Superior temporal gyrus (tissue), 1 donor: ENCODE results near the gene RRBP1.

Experiments
- DNase-seq: peaks from one replicate; pipeline ENCODE4 v3.0.0-alpha.2; 2016; ENCODE audit errors: extremely low spot score

Gene RRBP1

DNA sequence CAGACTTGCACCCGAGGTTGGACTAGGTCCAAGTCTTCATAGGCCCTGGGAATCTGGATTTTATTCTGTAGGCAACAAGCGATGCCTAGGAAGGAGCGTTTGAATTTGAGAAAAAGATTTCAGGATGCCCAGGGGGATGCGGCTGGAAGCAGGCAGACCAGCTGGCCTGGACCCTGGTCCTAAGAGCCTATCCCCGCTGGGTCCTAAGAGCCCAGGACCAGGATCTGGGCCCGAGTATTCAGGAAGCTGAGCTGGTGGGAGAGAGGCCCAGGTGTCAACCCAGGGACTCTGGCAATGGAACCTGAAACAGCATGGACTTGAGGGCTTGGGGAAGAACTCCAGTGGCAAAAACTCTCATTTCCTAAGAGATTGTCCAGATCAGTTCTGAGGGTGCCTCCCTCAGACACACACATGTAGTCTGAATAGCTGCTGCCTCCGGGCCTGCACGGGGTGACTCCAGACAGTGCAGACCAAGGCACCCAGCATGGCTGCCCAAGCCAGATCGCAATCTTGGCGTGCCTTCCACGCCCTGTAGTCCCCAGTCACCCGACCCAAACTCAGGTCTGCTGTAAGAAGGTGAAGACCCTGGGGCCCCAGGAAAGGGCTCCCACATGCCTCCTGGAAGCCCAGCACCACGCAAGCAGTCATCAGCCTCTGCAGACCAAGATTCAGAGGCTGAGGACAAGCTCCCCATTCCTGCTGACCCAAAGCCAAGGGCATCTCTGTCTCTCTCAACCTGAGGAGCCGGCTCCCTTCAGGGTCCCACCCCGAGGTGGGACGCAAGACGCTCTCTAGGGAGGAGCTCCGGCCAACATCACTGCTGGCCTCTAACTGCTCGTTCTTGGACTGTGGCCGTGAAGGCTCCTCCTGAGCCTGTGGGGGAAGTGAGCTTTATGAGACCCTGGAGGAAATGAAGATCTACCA is 34.4 kb downstream of the RRBP1 start:
- no peak for DNase-seq

DNA sequence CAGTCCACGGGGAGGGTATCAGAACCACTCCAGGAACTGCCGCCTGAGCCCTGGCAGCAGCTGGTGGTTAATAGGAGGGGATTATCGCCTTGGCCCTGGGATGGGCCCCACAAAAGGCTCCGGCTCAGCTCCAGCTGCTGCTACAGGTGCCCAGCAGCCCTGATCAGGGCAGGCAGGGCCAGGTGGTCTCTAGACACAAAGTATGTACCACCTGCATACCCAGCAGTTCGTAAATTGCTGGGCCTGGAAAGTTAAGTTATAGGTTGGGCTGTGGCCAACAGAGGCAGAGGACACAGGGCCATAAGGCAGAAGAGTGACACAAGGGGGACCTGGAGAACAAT is 35.1 kb downstream of the RRBP1 start:
- no peak for DNase-seq

DNA sequence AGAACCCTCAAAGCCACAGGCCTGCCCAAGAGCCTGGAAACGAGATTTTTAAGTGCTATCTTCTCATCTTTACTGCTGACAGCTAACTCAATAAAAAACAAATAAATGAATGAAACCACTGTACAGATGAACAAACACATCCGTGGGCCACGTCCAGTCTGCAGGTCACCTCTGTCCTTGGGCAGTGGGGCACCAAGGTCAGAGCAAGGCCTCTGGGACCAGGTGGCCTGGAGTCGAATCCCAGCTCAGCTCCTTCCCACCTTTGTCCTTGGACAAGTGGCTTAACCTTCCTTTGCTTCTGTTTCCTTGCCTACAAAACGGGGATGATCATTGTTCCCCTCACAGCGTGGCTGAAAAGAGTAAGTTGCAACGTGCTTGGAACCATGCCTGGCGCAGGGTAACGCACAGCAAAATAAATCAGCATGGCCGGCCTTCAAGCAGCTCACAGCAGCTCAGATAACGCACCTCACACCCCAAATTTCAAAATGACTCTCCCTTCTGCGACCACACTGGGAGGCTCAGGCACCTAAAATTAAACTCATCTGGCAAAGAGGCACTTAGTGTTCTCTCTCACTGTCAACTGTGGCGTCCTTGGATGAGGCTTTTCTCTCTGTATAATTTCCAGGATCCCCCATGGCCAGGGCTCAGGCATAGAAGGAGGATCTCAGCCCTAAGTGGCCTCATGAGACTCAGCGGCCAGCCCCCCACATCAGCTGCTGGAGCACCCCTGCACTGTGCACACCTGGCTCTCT is 35.7 kb downstream of the RRBP1 start:
- no peak for DNase-seq

DNA sequence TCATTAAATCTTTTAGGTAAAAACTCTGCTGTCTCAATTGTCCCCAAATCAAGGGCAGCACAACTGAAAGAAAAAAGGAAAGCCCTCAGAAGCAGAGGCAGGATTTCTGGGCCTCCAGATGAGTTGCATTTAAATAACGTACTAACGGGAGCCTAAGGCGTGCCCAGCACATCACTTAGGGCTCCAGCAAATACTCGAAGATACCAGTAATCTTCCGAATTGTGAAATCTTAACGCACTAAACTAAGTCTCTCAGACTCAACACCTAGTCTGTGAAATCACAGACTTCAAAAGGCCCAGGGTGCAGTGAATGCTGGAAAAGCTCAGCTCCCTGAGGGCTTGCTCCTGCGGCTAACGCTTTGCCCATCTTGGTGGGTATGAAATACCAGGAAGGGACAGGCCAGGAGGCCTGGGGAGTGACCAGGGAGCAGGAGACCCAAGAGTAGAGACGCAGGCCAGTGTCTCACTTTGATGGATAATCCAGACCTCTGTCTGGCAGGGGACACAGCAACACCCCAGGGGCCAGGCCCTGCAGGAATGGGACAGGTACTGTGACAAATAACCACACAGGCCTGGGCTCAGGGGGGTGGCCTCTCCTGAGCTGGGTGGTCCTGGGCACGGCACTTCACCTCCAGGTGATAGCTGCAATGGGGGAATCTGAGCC is 36.4 kb downstream of the RRBP1 start:
- no peak for DNase-seq

DNA sequence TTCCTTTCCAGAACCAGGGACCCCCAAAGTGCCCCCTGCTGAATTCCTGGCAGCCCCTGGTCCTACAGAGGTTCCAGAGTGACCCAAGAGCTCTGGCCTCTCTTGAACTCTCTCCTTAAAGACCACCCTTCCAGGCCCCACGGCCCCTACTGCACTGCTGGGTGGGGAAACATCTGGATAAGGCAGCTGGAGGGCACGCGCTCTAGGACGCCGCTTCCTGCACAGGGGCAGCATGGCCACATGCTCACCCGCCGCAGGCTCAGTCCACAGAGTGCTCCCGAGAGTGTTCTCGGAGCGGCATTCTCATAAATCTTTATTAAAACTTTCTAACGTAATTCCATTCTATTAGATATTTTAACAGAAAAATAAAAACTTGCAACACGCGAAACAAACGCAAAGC is 37.0 kb downstream of the RRBP1 start:
- no peak for DNase-seq

DNA sequence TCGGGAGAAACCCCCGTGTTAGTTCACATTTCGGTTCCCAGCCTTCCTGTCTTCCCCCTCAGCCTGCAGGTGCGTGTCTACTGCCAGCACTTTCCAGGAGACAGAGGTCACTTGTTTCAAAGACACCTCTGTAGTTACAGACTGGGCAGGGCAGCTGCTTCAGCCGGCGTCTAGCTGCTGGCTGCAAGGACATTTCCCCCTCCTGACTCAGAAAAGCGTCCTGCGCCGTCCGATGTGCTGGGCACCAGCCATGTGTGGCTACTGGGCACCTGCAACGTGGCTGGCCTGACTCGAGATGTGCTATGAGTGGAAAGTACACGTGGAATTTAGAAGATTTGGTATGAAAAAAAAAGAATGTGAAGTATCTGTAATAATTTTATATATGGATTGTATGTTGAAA is 37.6 kb downstream of the RRBP1 start:
- no peak for DNase-seq

DNA sequence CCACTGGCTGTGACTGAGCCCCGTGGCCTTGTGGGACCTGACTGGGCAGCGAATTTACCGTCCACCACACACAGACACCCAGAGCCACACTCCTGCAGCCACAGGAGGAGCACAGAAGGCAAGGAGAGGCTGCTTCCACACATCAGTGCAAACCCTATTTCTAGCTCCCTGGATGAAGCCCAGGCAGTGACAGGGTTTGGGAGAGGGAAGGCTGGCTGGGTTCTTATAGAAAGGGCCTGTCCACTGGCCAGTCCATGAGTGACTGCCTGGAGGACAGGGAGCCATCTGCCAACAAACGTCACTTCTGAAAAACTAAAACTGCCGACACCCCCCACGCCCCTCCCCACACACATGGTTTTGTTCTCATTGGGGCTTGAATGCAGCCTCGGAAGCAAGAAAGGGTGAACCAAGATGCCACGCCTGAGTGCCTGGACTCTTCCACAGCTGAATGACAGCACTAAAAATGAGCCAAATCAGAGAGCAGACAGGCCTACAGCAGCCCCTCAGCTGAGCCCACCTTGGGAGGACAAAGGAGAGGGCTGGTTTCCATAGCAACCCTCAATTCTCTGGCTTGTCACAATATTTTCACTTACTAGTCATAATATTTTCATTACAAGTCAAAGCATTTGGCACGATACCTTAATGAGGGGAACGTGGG is 38.4 kb downstream of the RRBP1 start:
- no peak for DNase-seq

DNA sequence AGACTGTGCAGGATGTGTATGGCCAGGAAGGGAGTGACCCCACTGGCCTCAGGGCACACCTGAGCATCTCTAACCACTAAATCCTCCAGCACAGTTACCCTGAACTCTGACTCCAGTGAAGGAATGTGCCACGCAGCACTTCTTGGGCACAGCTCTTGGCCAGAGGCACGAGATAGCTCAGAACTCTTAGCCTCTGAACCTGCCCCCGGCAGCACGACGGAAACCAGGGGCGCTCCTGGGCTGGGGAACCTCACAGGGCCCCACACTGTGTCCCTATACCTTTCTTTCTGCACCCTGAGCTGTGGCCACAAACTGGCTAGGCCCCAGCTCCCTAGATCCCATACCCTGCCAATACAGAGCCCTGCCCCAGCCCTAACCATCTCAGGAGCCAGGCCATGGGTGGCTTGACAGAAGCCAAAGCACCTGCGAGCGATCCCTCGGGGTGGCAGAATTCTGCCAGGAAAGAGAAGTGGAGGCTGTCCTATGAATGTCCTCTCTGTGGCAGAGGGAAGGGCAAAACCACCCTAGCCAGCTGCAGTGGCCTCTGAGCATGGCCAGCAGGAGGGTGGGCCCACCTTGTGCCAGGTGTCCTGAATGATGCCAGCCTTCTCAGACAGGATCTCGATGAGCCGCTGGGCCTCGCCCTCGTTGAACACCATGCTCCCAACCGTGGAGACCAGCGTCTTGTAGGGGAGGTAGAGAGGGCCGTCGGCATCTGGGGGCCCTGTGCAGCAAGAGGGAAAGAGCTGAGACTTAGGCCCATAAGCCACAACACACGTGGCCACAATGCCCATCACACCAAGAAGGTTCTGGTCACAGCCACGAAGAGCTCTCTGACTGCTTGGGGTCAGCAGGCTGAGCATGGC is 39.4 kb downstream of the RRBP1 start:
- DNase-seq: no peak

DNA sequence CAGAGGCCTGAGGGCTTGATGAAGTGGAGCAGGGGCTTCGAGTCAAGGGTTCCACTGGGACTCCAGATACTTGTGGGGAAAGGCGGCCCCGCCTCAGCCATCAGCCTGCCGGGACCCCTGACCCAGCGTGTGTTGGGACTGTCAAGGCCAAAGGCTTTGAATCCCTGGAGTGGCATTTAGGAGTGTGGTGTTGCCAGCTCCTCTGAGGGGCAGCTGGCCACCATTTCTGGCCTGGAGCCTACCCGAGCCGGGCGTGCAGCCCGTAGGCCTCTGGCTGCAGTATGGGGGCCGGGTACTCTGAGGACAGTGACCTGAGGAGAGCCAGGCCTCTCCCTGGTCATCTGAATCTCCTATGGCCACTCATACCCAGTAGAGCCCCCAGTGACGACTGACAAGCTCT is 40.0 kb downstream of the RRBP1 start:
- no peak for DNase-seq

DNA sequence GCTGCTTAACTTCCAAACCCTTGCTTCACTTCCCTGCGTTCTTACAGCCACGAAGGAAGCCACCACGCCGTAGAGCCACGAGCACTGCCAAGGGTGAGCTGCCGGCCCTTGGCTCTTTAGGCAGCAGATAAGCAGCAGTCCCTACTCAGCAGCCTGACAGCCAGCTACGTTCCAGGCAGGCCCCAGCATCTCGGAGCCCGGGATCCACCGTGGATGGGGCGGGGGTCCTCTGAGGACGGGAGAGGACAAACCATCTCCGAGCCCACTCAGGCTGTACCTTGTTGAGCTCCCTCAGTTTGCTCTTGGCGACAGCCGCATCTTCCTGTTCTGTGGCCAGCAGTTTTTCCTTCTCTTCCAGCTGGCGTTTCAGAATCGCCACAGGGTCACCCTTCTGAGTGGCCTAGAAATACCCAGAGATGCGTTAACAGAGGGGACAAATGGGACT is 40.5 kb downstream of the RRBP1 start:
- DNase-seq: no peak

DNA sequence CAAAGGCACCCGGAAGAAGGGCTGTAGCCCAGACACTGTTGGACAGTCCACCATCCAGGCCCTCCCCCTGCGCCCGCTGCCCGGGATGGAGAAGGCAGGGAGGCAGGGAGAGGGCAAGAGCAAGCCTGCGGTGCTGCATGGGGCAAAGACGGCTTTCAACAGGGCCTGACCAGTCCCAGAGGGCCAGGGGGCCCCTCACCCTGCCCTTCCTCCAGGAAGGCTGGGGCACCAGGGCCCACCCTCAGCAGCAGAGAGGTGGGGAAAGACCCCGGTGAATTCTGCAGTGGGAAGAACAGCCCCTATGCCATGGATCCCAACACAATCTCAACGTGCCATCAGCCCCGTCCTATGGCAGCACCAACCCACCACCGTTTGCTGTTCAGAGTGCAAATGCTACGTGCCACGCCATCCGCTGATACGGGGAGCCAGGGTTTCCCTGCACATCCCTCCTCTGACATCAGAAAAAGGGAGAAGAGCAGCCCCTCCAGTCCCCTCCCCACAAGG is 41.1 kb downstream of the RRBP1 start:
- no peak for DNase-seq

DNA sequence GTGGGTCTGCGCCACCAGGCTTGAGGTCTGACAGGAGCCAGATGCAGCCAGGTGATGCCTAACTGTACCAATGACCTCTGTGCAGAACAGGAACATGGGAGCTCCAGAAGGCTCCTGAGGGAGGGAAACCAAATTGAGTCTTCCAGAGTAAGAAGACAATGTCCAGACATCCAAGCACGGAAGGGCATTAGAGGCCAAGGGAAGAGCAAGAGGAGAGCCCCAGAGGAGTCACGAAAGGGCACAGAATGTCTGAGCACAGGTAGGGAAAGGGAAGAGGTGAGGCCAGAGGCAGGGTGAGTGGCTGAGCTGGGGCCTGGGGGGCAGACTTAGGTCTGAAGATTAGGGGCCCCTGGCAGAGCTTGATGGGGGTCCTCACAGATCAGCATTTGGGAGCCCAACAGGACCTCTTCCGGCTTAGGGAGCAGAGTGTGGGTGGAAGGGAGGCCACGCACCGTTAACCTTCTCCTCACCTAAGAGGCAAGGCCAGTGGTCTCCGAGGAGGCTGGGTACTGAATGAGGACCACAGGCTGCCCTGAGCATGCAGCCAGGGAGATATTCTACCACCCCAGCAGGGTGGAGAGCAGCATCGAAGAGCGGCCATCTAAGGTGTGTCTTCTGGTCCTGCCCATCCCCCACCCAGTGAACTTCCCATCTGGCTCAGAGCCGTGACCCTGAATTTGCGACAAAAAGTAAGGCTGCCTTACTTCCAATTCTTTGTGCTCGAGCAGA is 41.7 kb downstream of the RRBP1 start:
- DNase-seq: no peak

DNA sequence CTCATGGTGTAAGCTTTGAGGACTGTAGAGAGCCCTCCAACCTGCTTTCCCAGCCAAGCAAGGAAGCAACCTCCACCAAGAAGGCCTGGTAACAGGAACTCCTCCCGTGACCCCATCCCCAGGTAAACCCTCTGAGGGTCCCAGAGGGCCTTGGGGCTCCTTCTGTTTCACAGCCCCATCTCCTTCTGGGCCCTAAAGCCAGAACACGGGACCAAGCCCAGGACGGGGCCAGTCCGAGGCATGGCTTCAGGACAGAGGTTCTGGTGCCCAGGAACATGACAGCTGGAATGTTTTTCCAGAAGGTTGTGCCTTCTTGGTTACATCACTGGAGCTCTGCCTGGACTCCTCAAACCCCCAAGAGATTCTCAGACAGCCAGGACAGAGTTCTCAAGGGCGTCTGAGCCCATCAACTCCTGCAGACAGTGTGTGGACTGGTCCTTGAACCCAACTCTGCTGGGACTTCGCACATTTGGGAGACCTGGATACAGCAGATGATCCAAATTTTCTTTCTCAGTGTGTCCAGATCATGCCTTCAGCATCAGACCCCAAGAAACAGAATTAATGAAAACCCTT is 43.1 kb downstream of the RRBP1 start:
- no peak for DNase-seq

DNA sequence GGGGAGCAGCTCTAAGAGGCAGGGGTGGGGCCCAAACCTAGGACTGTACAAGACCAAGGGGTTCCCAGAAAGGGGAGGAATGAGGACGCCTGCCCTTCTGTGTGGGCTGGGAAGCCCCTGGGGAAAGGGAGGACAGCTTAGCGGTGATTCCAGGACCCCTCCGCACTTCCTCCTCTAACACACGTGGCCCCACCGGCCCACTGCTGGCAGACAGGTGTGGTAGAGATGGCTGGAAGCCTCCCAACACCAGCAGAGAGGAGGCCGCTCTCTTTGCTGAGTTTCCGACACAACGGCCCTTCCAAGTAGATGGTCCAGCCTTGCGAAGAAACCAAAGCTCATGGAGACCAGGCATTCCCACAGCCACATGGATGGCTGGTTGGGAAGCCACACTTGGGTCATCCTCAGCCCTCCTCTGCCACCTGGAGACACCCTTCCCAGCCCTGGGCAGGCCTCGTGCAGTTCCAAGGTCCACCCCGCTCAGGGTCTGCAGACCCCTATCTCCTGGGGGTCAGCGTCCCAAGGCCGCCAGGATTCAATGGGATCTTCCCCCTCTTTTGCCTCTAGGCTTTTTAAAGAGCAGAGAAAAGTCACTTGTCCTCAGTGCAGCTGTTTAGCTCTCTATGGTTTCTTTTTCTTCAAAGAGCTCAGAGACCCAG is 43.9 kb downstream of the RRBP1 start:
- no peak for DNase-seq

DNA sequence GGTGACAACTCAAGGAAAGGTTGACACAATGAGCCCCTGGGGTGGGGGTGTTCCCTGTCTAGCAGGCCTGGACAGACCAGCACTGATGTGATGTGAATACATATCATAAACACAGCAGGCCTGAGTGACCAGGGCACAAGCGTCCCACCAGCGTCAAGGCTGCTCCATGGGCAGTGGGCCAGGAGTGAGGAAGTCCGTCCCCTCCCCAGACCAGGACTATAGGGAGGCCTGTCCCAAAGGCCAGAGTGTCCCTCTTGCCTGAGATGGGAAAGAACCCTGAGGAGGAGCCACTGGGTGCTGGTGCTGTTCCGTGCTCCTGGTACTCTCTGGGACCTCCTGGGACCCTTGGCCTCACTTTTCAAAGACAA is 44.6 kb downstream of the RRBP1 start:
- DNase-seq: no peak

DNA sequence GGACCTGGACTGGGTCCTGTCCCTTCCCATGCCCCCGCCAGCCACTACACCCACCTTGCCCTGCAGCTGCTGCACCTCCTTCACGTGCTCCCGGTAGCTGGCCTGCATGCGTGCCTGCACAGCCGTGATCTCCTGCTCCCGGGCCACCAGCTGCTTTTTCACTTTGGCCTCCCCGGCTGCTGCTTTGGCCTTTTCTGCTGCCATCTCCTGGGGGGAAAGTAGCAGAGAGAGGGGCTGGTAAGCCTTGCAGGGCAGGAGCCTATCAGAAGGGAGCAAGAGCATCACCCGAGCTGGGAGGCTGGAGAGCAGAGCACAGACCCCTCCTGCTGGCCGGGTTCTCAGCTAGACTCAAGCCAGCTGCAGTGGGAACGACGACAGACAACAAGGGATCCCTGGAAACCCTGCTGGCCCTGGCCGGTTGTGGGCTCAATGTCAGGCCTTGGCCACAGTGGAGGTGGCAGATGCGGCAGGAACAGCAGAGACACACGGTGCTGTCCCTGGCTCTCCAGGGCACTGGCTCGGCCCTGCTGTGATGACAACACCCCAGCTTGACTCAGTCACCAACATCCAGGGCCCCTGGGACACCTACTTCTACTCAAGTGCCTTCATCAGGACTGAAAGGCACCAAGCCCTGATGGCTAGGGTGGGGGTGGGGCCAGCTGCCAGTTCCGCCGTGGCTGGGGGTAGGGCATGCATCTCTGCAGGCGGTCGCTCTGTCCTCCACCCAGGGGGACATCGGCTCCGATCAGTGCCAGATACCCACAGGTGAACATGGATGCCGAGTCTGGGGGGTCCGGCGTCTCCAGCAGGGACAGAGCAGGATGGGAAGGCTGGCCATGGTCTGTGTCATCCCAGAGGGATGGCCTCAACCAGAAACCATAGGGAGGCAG is 45.3 kb downstream of the RRBP1 start:
- peak; percentile 85 for DNase-seq

DNA sequence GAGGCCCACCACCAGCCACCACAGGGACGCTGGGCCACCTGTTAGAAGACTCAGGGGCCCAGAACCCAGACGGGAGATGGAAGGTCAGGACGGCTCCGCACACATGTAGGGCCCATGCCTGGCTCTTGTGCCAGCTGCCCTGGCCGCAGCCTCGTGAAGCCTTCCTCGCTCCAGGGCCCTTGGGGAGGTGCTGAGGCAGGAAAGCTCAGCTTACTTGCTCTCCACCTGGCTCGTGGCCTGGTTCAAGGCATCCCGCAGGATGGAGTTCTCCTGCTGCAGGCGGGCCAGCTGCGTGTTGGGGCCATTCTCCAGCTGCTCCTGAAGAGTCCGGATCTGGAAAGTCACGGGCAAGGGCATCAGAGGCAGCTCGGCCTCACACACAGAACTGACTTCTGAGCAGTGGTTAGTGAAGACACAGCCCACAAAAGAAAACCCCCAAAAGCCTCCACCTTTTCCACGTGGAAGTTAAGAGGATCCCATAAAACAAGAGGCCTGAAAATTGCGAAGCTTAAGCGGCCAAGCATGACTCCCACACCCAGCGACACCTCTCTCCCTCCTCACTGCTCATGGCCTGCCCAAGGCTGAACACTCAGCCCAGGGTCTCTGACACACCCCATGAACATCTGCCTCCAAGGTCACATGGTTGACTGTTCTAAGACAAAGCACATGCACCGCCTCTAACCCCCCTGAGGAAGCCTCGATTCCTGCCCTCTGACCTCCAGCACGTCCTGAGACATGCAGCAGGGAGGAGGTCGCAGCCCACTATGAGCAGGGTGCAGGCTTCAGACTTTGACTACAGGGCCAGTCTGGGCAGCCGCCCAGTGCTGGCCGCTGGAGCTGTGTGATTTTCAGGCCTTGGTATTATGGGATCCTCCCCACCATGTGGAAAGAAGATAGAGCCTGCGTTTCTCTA is 46.5 kb downstream of the RRBP1 start:
- DNase-seq: no peak
